DND-41 (cell line): ENCODE results near the gene CADPS.

ENCODE experiments used
- CTCF ChIP-seq: IDR thresholded peaks from 2 replicates; pipeline ENCODE4 v1.5.1; 2012; ENCODE audit warnings: borderline replicate concordance, low read length, moderate library complexity, mild to moderate bottlenecking; ENCODE audit not compliant: poor library complexity, severe bottlenecking; ENCODE audit errors: extremely low read depth
- EZH2 ChIP-seq: IDR thresholded peaks from 3 replicates; pipeline ENCODE4 v1.6.1; 2012; ENCODE audit warnings: borderline replicate concordance, low read depth, mild to moderate bottlenecking, moderate library complexity, low read length, inconsistent platforms; ENCODE audit not compliant: severe bottlenecking

DNA sequence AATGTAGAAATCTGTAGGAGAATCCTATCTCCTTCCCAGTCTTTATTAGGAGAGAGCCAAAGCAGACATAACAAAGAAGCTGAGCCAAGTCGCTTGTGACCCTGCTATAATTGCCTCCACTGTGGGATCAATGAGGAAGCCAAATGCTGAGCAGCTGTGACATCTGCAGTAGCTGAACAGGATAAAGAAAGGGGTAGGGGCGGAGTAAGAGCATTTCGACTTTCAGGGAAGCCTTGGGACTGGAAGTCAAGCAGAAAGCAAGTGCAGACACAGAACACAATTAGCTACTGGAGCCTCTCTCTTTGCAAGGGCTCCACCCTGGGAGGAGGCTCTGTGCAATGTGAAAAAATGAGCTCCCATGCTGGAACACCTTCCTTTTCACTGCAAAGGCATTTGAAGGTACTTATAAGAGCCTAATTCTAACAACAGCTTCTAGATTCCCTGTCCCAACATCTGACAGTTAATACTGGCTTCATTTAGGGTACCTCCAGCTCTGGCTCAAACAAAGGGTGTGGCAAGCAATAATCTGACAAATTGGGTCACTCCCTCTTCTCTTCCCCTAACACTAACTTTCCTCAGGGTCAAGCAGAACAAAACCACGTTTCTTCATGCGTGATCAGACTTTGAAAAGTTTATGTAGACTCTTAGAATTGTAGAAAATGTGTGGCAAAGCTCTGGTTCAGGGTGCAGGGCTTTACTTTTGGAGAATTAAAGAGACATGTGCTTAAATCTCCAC, 166.4 kb downstream of the CADPS start:
- TF ChIP-seq CTCF (no peak), EZH2 (no peak)
